ENCODE data around the gene CENPT.
A peak's percentile ranks its signal among the peaks of the same experiment; 100 is the strongest.
"Not testable (repeated sequence)": the region's sequence is repeated elsewhere in the genome, so short reads cannot be mapped to it uniquely, and the experiment has no call there.

Gene CENPT

GRCh38 chr16:67841198-67841815 is 6.2 kb downstream of the CENPT start:
- Histone ChIP-seq H3K9ac (ENCODE audit: low read depth in 1 of 2, low read length in 2 of 2) (peak overlapping the region; percentile 85 to 97), H3K27ac (ENCODE audit: low read depth in 2 of 2, low read length in 2 of 2) (peak overlapping the region; percentile 97 to 99), H3K9me3 (ENCODE audit: control insufficient read depth in 2 of 2, low read length in 2 of 2) (no peaks in the 10 kb centered on the region), H3K27me3 (ENCODE audit: control insufficient read depth in 2 of 2, insufficient read depth in 2 of 2, low read length in 2 of 2) (no peaks in the 10 kb centered on the region), H3K4me1 (ENCODE audit: control insufficient read depth in 2 of 2, insufficient read depth in 2 of 2, low read length in 2 of 2) (peaks cover 35 to 38% of the 10 kb centered on the region in 2 donors), H3K4me3 (ENCODE audit: low read length in 2 of 2) (peak overlapping the region; percentile 88 to 90), H3K36me3 (ENCODE audit: control insufficient read depth in 2 of 2, insufficient read depth in 2 of 2, low read length in 2 of 2) (no peaks in the 10 kb centered on the region)

GRCh38 chr16:67837811-67838210 is 9.7 kb downstream of the CENPT start:
- H3K9ac ChIP-seq (ENCODE audit: low read depth in 1 of 2, low read length in 2 of 2), result no peak overlapping the region
- peaks cover 9% of the 10 kb centered on the region in 2 donors for H3K4me1 ChIP-seq (ENCODE audit: control insufficient read depth in 2 of 2, insufficient read depth in 2 of 2, low read length in 2 of 2)
- no peaks in the 10 kb centered on the region for H3K9me3 ChIP-seq (ENCODE audit: control insufficient read depth in 2 of 2, low read length in 2 of 2)
- no peak overlapping the region for H3K4me3 ChIP-seq (ENCODE audit: low read length in 2 of 2)
- H3K27ac ChIP-seq (ENCODE audit: low read depth in 2 of 2, low read length in 2 of 2), result no peak overlapping the region
- H3K27me3 ChIP-seq (ENCODE audit: control insufficient read depth in 2 of 2, insufficient read depth in 2 of 2, low read length in 2 of 2), result no peaks in the 10 kb centered on the region
- H3K36me3 ChIP-seq (ENCODE audit: control insufficient read depth in 2 of 2, insufficient read depth in 2 of 2, low read length in 2 of 2), result no peaks in the 10 kb centered on the region

GRCh38 chr16:67837190-67837589 is 10.3 kb downstream of the CENPT start:
- not testable (repeated sequence) for H3K4me3 ChIP-seq (ENCODE audit: low read length in 2 of 2); H3K27me3 ChIP-seq (ENCODE audit: control insufficient read depth in 2 of 2, insufficient read depth in 2 of 2, low read length in 2 of 2); H3K27ac ChIP-seq (ENCODE audit: low read depth in 2 of 2, low read length in 2 of 2); H3K9ac ChIP-seq (ENCODE audit: low read depth in 1 of 2, low read length in 2 of 2); H3K36me3 ChIP-seq (ENCODE audit: control insufficient read depth in 2 of 2, insufficient read depth in 2 of 2, low read length in 2 of 2); H3K9me3 ChIP-seq (ENCODE audit: control insufficient read depth in 2 of 2, low read length in 2 of 2)
- H3K4me1 ChIP-seq (ENCODE audit: control insufficient read depth in 2 of 2, insufficient read depth in 2 of 2, low read length in 2 of 2), result peaks cover 11 to 13% of the 10 kb centered on the region in 2 donors

GRCh38 chr16:67834242-67834614 is 13.3 kb downstream of the CENPT start:
- Histone ChIP-seq H3K27me3 (ENCODE audit: control insufficient read depth in 2 of 2, insufficient read depth in 2 of 2, low read length in 2 of 2) (no peaks in the 10 kb centered on the region), H3K9ac (ENCODE audit: low read depth in 1 of 2, low read length in 2 of 2) (peak overlapping the region in 1 of 2 donors; percentile 24), H3K4me3 (ENCODE audit: low read length in 2 of 2) (peak overlapping the region; percentile 73 to 83), H3K27ac (ENCODE audit: low read depth in 2 of 2, low read length in 2 of 2) (peak overlapping the region in 1 of 2 donors; percentile 2), H3K36me3 (ENCODE audit: control insufficient read depth in 2 of 2, insufficient read depth in 2 of 2, low read length in 2 of 2) (peaks cover 21 to 25% of the 10 kb centered on the region in 2 donors), H3K9me3 (ENCODE audit: control insufficient read depth in 2 of 2, low read length in 2 of 2) (no peaks in the 10 kb centered on the region), H3K4me1 (ENCODE audit: control insufficient read depth in 2 of 2, insufficient read depth in 2 of 2, low read length in 2 of 2) (peaks cover 8 to 9% of the 10 kb centered on the region in 2 donors)

- peak overlapping the region; percentile 73 to 81 for H3K9ac ChIP-seq (ENCODE audit: low read depth in 1 of 2, low read length in 2 of 2)
- peak overlapping the region in 1 of 2 donors; percentile 2 for H3K27ac ChIP-seq (ENCODE audit: low read depth in 2 of 2, low read length in 2 of 2)
- H3K4me3 ChIP-seq (ENCODE audit: low read length in 2 of 2), result peak overlapping the region; percentile 73 to 83
These were observed 13.9 kb downstream of the CENPT start for GRCh38 chr16:67833415-67834241.

GRCh38 chr16:67833030-67833414 is 14.5 kb downstream of the CENPT start:
- peaks cover 8 to 9% of the 10 kb centered on the region in 2 donors for H3K4me1 ChIP-seq (ENCODE audit: control insufficient read depth in 2 of 2, insufficient read depth in 2 of 2, low read length in 2 of 2)
- peak overlapping the region; percentile 73 to 81 for H3K9ac ChIP-seq (ENCODE audit: low read depth in 1 of 2, low read length in 2 of 2)
- H3K36me3 ChIP-seq (ENCODE audit: control insufficient read depth in 2 of 2, insufficient read depth in 2 of 2, low read length in 2 of 2), result peaks cover 21 to 32% of the 10 kb centered on the region in 2 donors
- H3K9me3 ChIP-seq (ENCODE audit: control insufficient read depth in 2 of 2, low read length in 2 of 2), result no peaks in the 10 kb centered on the region
- no peak overlapping the region for H3K27ac ChIP-seq (ENCODE audit: low read depth in 2 of 2, low read length in 2 of 2)
- H3K27me3 ChIP-seq (ENCODE audit: control insufficient read depth in 2 of 2, insufficient read depth in 2 of 2, low read length in 2 of 2), result no peaks in the 10 kb centered on the region
- peak overlapping the region; percentile 73 to 83 for H3K4me3 ChIP-seq (ENCODE audit: low read length in 2 of 2)

More at GRCh38 chr16:67833415-67834241, 13.9 kb downstream of the CENPT start:
- Histone ChIP-seq H3K36me3 (ENCODE audit: control insufficient read depth in 2 of 2, insufficient read depth in 2 of 2, low read length in 2 of 2) (peaks cover 21 to 27% of the 10 kb centered on the region in 2 donors), H3K4me1 (ENCODE audit: control insufficient read depth in 2 of 2, insufficient read depth in 2 of 2, low read length in 2 of 2) (peaks cover 8 to 9% of the 10 kb centered on the region in 2 donors), H3K27me3 (ENCODE audit: control insufficient read depth in 2 of 2, insufficient read depth in 2 of 2, low read length in 2 of 2) (no peaks in the 10 kb centered on the region), H3K9me3 (ENCODE audit: control insufficient read depth in 2 of 2, low read length in 2 of 2) (no peaks in the 10 kb centered on the region)

GRCh38 chr16:67828651-67829050 is 18.8 kb downstream of the CENPT start:
- Histone ChIP-seq H3K27ac (ENCODE audit: low read depth in 2 of 2, low read length in 2 of 2) (no peak overlapping the region), H3K9ac (ENCODE audit: low read depth in 1 of 2, low read length in 2 of 2) (no peak overlapping the region), H3K4me1 (ENCODE audit: control insufficient read depth in 2 of 2, insufficient read depth in 2 of 2, low read length in 2 of 2) (peaks cover 8 to 9% of the 10 kb centered on the region in 2 donors), H3K9me3 (ENCODE audit: control insufficient read depth in 2 of 2, low read length in 2 of 2) (no peaks in the 10 kb centered on the region), H3K4me3 (ENCODE audit: low read length in 2 of 2) (no peak overlapping the region), H3K27me3 (ENCODE audit: control insufficient read depth in 2 of 2, insufficient read depth in 2 of 2, low read length in 2 of 2) (no peaks in the 10 kb centered on the region), H3K36me3 (ENCODE audit: control insufficient read depth in 2 of 2, insufficient read depth in 2 of 2, low read length in 2 of 2) (peaks cover 25 to 42% of the 10 kb centered on the region in 2 donors)

- Histone ChIP-seq H3K9me3 (ENCODE audit: control insufficient read depth in 2 of 2, low read length in 2 of 2) (no peaks in the 10 kb centered on the region), H3K27ac (ENCODE audit: low read depth in 2 of 2, low read length in 2 of 2) (no peak overlapping the region), H3K4me3 (ENCODE audit: low read length in 2 of 2) (no peak overlapping the region), H3K27me3 (ENCODE audit: control insufficient read depth in 2 of 2, insufficient read depth in 2 of 2, low read length in 2 of 2) (no peaks in the 10 kb centered on the region), H3K4me1 (ENCODE audit: control insufficient read depth in 2 of 2, insufficient read depth in 2 of 2, low read length in 2 of 2) (no peaks in the 10 kb centered on the region), H3K36me3 (ENCODE audit: control insufficient read depth in 2 of 2, insufficient read depth in 2 of 2, low read length in 2 of 2) (peaks cover 19 to 32% of the 10 kb centered on the region in 2 donors), H3K9ac (ENCODE audit: low read depth in 1 of 2, low read length in 2 of 2) (no peak overlapping the region)
These were observed 21.6 kb downstream of the CENPT start for GRCh38 chr16:67825906-67826305.

GRCh38 chr16:67825119-67825518 is 22.4 kb downstream of the CENPT start:
- Histone ChIP-seq H3K27ac (ENCODE audit: low read depth in 2 of 2, low read length in 2 of 2) (no peak overlapping the region), H3K27me3 (ENCODE audit: control insufficient read depth in 2 of 2, insufficient read depth in 2 of 2, low read length in 2 of 2) (no peaks in the 10 kb centered on the region), H3K36me3 (ENCODE audit: control insufficient read depth in 2 of 2, insufficient read depth in 2 of 2, low read length in 2 of 2) (peaks cover 11 to 26% of the 10 kb centered on the region in 2 donors), H3K9me3 (ENCODE audit: control insufficient read depth in 2 of 2, low read length in 2 of 2) (no peaks in the 10 kb centered on the region), H3K4me1 (ENCODE audit: control insufficient read depth in 2 of 2, insufficient read depth in 2 of 2, low read length in 2 of 2) (no peaks in the 10 kb centered on the region), H3K9ac (ENCODE audit: low read depth in 1 of 2, low read length in 2 of 2) (no peak overlapping the region), H3K4me3 (ENCODE audit: low read length in 2 of 2) (no peak overlapping the region)

GRCh38 chr16:67822511-67822910 is 25.0 kb downstream of the CENPT start:
- Histone ChIP-seq H3K9ac (ENCODE audit: low read depth in 1 of 2, low read length in 2 of 2) (no peak overlapping the region), H3K27me3 (ENCODE audit: control insufficient read depth in 2 of 2, insufficient read depth in 2 of 2, low read length in 2 of 2) (no peaks in the 10 kb centered on the region), H3K27ac (ENCODE audit: low read depth in 2 of 2, low read length in 2 of 2) (no peak overlapping the region)

More at GRCh38 chr16:67822511-67822910, 25.0 kb downstream of the CENPT start:
- Histone ChIP-seq H3K9me3 (ENCODE audit: control insufficient read depth in 2 of 2, low read length in 2 of 2) (no peaks in the 10 kb centered on the region), H3K4me1 (ENCODE audit: control insufficient read depth in 2 of 2, insufficient read depth in 2 of 2, low read length in 2 of 2) (no peaks in the 10 kb centered on the region), H3K4me3 (ENCODE audit: low read length in 2 of 2) (no peak overlapping the region), H3K36me3 (ENCODE audit: control insufficient read depth in 2 of 2, insufficient read depth in 2 of 2, low read length in 2 of 2) (peaks cover 4 to 6% of the 10 kb centered on the region in 2 donors)
